ENCODE data around the gene YIF1A. TPM values are rescaled to one million over a fixed set of nuclear protein-coding genes. Genes with fewer than 3 reads are reported as not detected.

YIF1A gene
- total RNA-seq, 1 experiment from 2014 or later = 64.3 TPM

- peaks cover 2% of the 10 kb centered on the region for H4K20me1 ChIP-seq (ENCODE audit: control insufficient read depth, insufficient read depth, insufficient read length)
- no peak overlapping the region for H4K8ac ChIP-seq (replicated peaks; ENCODE audit: insufficient read length, low read depth, low read length)
- H4K91ac ChIP-seq (ENCODE audit: insufficient read length, low read depth, low read length) = no peak overlapping the region
- no peak overlapping the region for H2BK20ac ChIP-seq (ENCODE audit: low read depth, low read length, poor library complexity, severe bottlenecking)
- H2BK5ac ChIP-seq (ENCODE audit: insufficient read length, low read length) = no peak overlapping the region
- H2BK120ac ChIP-seq (ENCODE audit: low read depth, low read length, poor library complexity, severe bottlenecking) = no peak overlapping the region
- Mint-ChIP-seq H3K9me3 (no peaks in the 10 kb centered on the region), H3K27me3 (ENCODE audit: low read depth) (no peaks in the 10 kb centered on the region; the same call in 1 of the 2 replicates), H3K36me3 (ENCODE audit: insufficient read depth in 1 of 3, low read depth in 3 of 3) (peaks cover 15 to 59% (median 53%) of the 10 kb centered on the region in 3 experiments), H3K4me1 (peaks cover 13 to 15% of the 10 kb centered on the region in 2 experiments), H3K27ac (peak overlapping the region; percentile 68 to 89 (median 70); a peak in 3 of 7 replicates), H3K4me3 (peak overlapping the region in 1 of 2 experiments; percentile 55; a peak in 2 of 5 replicates)
- no peaks in the 10 kb centered on the region for H3K79me2 ChIP-seq (ENCODE audit: insufficient read depth, low read length)
- peaks cover 9% of the 10 kb centered on the region for H3K23me2 ChIP-seq (ENCODE audit: insufficient read length, low read depth, low read length, poor library complexity, severe bottlenecking)
- no peaks in the 10 kb centered on the region for H3K4me1 ChIP-seq (ENCODE audit: insufficient read depth, low read length)
- no peak overlapping the region for H3K4me2 ChIP-seq (ENCODE audit: insufficient read depth, insufficient read length, low read length)
- WGBS (ENCODE audit: extremely low coverage, insufficient read length, low lambda C conversion rate) = no CpG with 5 or more reads among the region's 8 CpGs
- H3K23ac ChIP-seq (ENCODE audit: insufficient read length, low read depth, low read length) = no peak overlapping the region
- H2AK5ac ChIP-seq (ENCODE audit: insufficient read length, low read length) = no peak overlapping the region
- no peak overlapping the region for H3K18ac ChIP-seq (ENCODE audit: insufficient read length, low read depth, low read length)
- H2AFZ ChIP-seq (ENCODE audit: low read length) = no peak overlapping the region
- no peak overlapping the region for H2BK15ac ChIP-seq (ENCODE audit: low read depth, low read length)
- no peak overlapping the region for H2BK12ac ChIP-seq (ENCODE audit: insufficient read length, low read depth, low read length)
- no peaks in the 10 kb centered on the region for H3K79me1 ChIP-seq (ENCODE audit: insufficient read depth, low read depth, low read length, poor library complexity, severe bottlenecking)
- no peak for TF ChIP-seq CTCF (conservative IDR thresholded peaks at IDR 0.05)
- no peak overlapping the region for H3K27ac ChIP-seq (ENCODE audit: insufficient read length, low read depth, low read length)
- H3K27me3 ChIP-seq (ENCODE audit: insufficient read depth, low read length) = no peaks in the 10 kb centered on the region
- no peak overlapping the region for H4K5ac ChIP-seq (ENCODE audit: insufficient read length, low read depth, low read length)
- no peak overlapping the region for H3T11ph ChIP-seq (ENCODE audit: low read length)
- no peak overlapping the region for H3K9ac ChIP-seq (ENCODE audit: extremely low read depth, insufficient read length, low read length)
- H3K56ac ChIP-seq (ENCODE audit: insufficient read length, low read depth, low read length) = no peak overlapping the region
- H3K14ac ChIP-seq (ENCODE audit: insufficient read depth, low read length) = no peak overlapping the region
- no peaks in the 10 kb centered on the region for H3K9me3 ChIP-seq (ENCODE audit: control insufficient read depth, low read depth, low read length)
- no peak for DNase-seq
- H3K4ac ChIP-seq (ENCODE audit: low read depth, low read length) = no peak overlapping the region
Measured at GRCh38 chr11:66264383-66264782, 24.6 kb downstream of the YIF1A start.

Data from H9 (cell line).